Gastroesophageal sphincter (tissue), 3 donors: ENCODE data around the gene MAPK8.

Experiments
- CTCF ChIP-seq, 4 experiments: fragments of 200-600 bp in 2 of 4; fragments of 450-650 bp in 2 of 4; sonication (generic) in 1 of 4; IDR thresholded peaks; one replicate each; pipeline ENCODE4 v1.5.1; 2017 to 2019; ENCODE audit warnings: antibody characterized with exemption in 4 of 4, mild to moderate bottlenecking in 2 of 4, moderate library complexity in 2 of 4
- POLR2AphosphoS5 ChIP-seq: sonication (generic); formaldehyde crosslinking; IDR thresholded peaks from one replicate; pipeline ENCODE4 v1.6.1; 2017; ENCODE audit warnings: antibody characterized with exemption

GRCh38 chr10:48257407-48257961, 49.0 kb upstream of the MAPK8 start:
- TF ChIP-seq CTCF (IDR thresholded peaks at IDR 0.05) (no peak), POLR2AphosphoS5 (no peak)
